ENCODE data around the gene KRTAP22-2.

DNA sequence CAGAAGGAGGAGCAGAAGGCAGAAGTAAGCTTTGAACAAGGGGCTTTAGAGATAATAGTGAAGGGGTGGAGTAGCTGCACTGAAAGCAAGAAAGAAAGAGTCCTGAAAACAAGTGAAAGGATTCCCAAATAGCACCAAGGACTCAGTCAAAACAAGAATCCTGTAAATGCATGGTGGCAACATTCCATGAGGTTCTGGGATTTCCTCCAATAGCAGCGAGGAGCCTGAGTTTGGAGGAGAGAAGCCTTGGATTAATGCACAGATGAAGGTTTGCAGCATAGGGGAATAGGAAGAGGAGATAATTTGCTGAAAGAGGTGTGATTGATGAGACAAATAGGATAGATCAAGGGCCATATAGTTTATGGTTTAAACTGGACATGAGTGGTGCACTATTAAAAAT lies 10.9 kb downstream of the KRTAP22-2 start:
- TF ChIP-seq, protein P1, sequence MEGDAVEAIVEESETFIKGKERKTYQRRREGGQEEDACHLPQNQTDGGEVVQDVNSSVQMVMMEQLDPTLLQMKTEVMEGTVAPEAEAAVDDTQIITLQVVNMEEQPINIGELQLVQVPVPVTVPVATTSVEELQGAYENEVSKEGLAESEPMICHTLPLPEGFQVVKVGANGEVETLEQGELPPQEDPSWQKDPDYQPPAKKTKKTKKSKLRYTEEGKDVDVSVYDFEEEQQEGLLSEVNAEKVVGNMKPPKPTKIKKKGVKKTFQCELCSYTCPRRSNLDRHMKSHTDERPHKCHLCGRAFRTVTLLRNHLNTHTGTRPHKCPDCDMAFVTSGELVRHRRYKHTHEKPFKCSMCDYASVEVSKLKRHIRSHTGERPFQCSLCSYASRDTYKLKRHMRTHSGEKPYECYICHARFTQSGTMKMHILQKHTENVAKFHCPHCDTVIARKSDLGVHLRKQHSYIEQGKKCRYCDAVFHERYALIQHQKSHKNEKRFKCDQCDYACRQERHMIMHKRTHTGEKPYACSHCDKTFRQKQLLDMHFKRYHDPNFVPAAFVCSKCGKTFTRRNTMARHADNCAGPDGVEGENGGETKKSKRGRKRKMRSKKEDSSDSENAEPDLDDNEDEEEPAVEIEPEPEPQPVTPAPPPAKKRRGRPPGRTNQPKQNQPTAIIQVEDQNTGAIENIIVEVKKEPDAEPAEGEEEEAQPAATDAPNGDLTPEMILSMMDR (conservative IDR thresholded peaks at IDR 0.05): no peak
- TF ChIP-seq ZFX (IDR thresholded peaks at IDR 0.05): no peak

All from C4-2B (cell line).